ENCODE data around the gene LUC7L3.
"Not testable (repeated sequence)": the region's sequence is repeated elsewhere in the genome, so short reads cannot be mapped to it uniquely, and the experiment has no call there.

LUC7L3 gene

GRCh38 chr17:50708050-50709000, 11.1 kb upstream of the LUC7L3 start:
- DNase-seq (ENCODE audit: low read depth): no peak

- DNase-seq (ENCODE audit: low read depth): not testable (repeated sequence)
Observed at GRCh38 chr17:50709053-50709452, 10.3 kb upstream of the LUC7L3 start.

GRCh38 chr17:50710025-50710424, 9.4 kb upstream of the LUC7L3 start:
- DNase-seq (ENCODE audit: low read depth): no peak

- DNase-seq (ENCODE audit: low read depth): no peak
Observed at GRCh38 chr17:50710650-50711049, 8.8 kb upstream of the LUC7L3 start.

- DNase-seq (ENCODE audit: low read depth): no peak
Observed at GRCh38 chr17:50712641-50713040, 6.8 kb upstream of the LUC7L3 start.

- no peak for DNase-seq (ENCODE audit: low read depth)
Observed at GRCh38 chr17:50715471-50715870, 3.9 kb upstream of the LUC7L3 start.

- DNase-seq (ENCODE audit: low read depth): no peak
Observed at GRCh38 chr17:50719924-50720794, 756 bp downstream of the LUC7L3 start.

GRCh38 chr17:50721194-50722010, 2.0 kb downstream of the LUC7L3 start:
- no peak for DNase-seq (ENCODE audit: low read depth)

- DNase-seq (ENCODE audit: low read depth): no peak
Observed at GRCh38 chr17:50722746-50723145, 3.3 kb downstream of the LUC7L3 start.

GRCh38 chr17:50724622-50725021, 5.2 kb downstream of the LUC7L3 start:
- DNase-seq (ENCODE audit: low read depth): not testable (repeated sequence)

- DNase-seq (ENCODE audit: low read depth): no peak
Observed at GRCh38 chr17:50725769-50726655, 6.6 kb downstream of the LUC7L3 start.

GRCh38 chr17:50728112-50728429, 8.7 kb downstream of the LUC7L3 start:
- no peak for DNase-seq (ENCODE audit: low read depth)

- DNase-seq (ENCODE audit: low read depth): no peak
Observed at GRCh38 chr17:50728881-50729765, 9.7 kb downstream of the LUC7L3 start.

- no peak for DNase-seq (ENCODE audit: low read depth)
Observed at GRCh38 chr17:50731575-50732460, 12.4 kb downstream of the LUC7L3 start.

GRCh38 chr17:50735287-50735686, 15.9 kb downstream of the LUC7L3 start:
- no peak for DNase-seq (ENCODE audit: low read depth)

- DNase-seq (ENCODE audit: low read depth): no peak
Observed at GRCh38 chr17:50737118-50737698, 17.8 kb downstream of the LUC7L3 start.

GRCh38 chr17:50739098-50739497, 19.7 kb downstream of the LUC7L3 start:
- no peak for DNase-seq (ENCODE audit: low read depth)

- no peak for DNase-seq (ENCODE audit: low read depth)
Observed at GRCh38 chr17:50745631-50746030, 26.2 kb downstream of the LUC7L3 start.

- DNase-seq (ENCODE audit: low read depth): no peak
Observed at GRCh38 chr17:50749245-50749644, 29.8 kb downstream of the LUC7L3 start.

All from CMK (cell line).